ENCODE results near the gene ABCD4. TPM values are rescaled to one million over a fixed set of nuclear protein-coding genes. Genes with fewer than 3 reads are reported as not detected.

Gene ABCD4
- total RNA-seq, 2 experiments from 2014 or later, result 36.8 to 36.9 TPM

DNA sequence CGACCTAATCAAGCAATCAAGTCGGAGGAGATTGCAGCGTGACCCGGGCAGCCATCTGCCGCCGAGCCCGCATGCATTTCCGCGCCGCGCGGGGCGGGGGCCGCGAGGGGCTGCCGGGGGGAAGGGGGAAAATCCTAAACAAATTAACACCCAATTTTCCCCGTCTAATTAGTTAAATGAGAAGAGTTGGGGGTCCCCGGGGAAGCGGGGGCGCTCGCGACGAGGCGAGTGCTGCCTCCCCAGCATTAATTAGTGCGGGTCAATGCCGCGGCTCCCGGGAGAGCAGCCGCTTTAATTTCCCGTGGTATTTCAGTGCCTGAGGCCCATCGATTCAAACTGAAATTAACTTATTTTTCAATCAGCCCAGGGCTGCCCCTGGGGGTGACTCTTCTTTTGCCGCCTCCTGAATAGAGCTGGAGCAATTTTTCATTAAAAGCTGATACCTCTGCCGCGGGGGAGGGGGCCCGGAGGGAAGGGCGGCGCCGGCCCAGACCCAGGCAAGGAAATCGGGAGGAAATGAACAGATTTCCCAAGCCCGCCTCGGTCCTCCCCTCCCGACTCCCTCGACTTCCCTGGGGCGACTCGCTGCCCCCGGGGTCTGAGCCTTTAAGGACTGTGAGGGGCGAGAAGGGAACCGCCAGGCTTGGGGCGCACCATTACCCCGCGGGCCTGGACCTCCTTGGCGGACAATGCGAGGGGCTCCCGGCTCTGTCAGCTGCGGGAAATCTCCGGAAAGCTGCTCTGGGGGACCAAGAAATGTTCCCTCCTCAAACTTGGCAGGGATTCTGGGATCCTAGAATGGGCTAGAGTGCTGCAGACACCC lies 44.6 kb downstream of the ABCD4 start:
- Mint-ChIP-seq H3K27me3 (peaks cover 2% of the 10 kb centered on the region), H3K4me1 (peaks cover 8% of the 10 kb centered on the region), H3K9me3 (no peaks in the 10 kb centered on the region), H3K4me3 (peak overlapping the region; percentile 79), H3K36me3 (no peaks in the 10 kb centered on the region), H3K27ac (no peak overlapping the region)
- no peak for DNase-seq

DNA sequence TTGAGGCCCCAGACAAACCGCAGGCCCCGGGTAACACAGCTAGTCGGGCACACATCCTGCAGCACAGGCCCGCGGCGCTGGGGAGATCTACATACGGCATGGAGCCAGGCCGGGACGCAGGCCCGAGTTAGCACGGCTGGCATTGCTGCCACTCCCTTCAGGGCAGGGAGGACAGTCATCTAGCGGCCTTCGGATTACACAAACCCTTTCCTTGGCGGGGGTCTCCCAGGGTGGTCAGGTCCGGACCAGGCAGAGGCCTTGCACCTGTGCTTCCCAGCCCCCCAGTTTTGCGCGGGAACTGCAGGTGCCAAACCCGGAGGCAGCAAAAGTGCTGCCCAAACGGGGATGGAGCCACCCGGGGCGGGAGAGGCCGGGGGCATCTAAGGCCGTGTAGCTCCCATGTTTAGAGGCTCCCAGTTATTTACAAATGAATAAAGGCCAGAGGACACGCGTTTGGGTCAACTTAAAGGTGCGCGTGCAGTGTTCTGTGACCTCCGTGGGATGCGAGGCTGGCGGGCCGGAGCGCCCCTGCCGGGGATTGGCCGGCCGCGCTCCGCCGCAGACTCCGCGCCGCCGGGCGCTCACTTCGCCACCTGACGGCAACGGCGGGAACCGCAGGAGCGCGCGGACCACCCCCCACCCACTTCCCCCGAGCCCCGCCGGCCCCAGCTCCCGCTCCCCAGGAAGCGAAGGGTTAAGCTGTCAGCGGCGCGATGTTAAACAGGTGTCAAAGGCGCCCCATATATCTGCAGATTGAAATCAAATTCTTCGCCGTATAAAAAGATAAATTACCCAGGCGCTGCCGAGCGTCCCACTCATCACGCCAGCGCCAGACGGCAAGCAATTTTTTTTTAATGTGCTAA lies 45.4 kb downstream of the ABCD4 start:
- Mint-ChIP-seq H3K27me3 (peaks cover 5% of the 10 kb centered on the region), H3K27ac (no peak overlapping the region), H3K4me3 (peak overlapping the region; percentile 79), H3K36me3 (no peaks in the 10 kb centered on the region), H3K4me1 (peaks cover 8% of the 10 kb centered on the region), H3K9me3 (no peaks in the 10 kb centered on the region)
- DNase-seq, result peak; percentile 76

DNA sequence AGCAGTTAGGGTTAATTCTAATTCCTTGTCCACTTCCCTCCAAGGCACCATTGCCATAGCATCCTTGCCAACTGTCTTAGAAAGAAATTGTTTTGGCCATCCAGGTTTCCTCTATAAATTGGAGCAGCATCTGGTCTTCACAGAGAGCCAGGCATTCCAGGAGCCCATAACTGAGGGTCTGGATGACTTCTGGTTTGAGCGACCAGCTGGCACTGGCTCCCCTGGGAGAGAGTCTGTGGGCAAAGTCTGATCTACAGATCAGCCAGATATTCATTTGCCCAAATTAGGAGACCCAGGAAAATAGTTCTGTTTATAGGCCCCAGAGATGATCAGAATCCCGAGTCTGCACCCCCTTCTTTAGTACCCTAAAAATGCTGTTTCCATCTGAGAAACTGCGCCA lies 47.5 kb downstream of the ABCD4 start:
- no peaks in the 10 kb centered on the region for H3K36me3 Mint-ChIP-seq
- peaks cover 13% of the 10 kb centered on the region for H3K4me1 Mint-ChIP-seq
- no peak overlapping the region for H3K27ac Mint-ChIP-seq
- DNase-seq, result no peak
- H3K27me3 Mint-ChIP-seq, result peaks cover 11% of the 10 kb centered on the region
- no peak overlapping the region for H3K4me3 Mint-ChIP-seq
- no peaks in the 10 kb centered on the region for H3K9me3 Mint-ChIP-seq

DNA sequence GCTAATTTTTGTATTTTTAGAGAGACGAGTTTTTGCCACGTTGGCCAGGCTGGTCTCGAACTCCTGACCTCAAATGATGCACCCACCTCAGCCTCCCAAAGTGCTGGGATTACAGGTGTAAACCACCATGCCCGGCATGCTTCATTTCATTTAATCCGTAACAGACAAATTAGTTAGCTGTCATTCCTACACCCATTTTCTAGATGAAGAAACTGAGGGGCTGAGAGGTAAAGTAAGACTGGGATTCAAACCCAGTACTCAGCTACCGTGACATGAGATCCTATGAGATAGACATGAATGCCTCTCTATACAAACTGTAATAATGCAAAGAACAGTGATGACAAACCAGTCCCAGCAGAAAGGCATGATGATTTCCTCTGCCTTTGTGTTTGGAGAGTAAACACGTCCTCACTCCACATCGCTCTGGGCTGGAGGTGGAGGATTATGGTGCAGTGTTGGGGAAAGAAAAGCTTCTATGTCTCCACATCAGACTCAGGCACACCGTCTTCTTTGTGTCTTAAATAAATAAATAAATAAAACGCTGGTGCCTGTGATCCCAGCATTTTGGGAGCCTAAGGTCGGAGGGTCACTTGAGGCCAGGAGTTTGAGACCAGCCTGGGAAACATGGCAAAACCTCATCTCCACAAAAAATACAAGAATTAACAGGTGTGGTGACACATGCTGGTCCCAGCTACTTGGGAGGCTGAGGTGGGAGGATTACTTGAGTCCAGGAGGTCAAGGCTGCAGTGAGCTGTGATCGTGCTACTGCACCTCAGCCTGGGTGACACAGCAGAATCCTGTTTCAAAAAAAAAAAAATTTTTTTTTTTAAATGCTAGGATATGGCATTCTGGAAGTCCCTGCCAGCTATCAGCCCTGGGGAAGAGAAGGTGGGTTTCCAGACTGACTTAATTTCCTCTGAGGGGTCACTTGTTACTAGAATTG lies 53.0 kb downstream of the ABCD4 start:
- H3K36me3 Mint-ChIP-seq, result no peaks in the 10 kb centered on the region
- H3K9me3 Mint-ChIP-seq, result no peaks in the 10 kb centered on the region
- peaks cover 5% of the 10 kb centered on the region for H3K4me1 Mint-ChIP-seq
- H3K4me3 Mint-ChIP-seq, result no peak overlapping the region
- peaks cover 54% of the 10 kb centered on the region for H3K27me3 Mint-ChIP-seq
- no peak overlapping the region for H3K27ac Mint-ChIP-seq
- no peak for DNase-seq

DNA sequence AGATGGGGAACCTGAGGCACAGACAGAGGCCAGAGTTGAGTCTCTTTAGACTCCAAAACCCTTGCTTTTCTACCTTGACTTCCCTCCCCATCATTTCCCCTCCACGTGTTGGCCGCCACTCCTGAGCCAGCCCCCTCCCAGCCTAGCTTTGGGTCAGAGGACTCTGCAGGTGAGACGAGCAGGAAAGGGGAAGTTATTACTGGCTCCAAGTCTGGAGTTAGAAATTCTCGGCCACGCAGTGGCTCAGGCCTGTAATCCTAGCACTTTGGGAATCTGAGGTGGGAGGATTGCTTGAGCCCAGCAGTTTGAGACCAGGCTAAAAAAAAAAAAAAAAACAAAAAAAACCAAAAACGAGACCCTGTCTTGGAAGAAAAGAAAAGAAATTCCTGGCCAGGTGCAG lies 54.7 kb downstream of the ABCD4 start:
- H3K27ac Mint-ChIP-seq, result no peak overlapping the region
- DNase-seq, result no peak
- H3K4me1 Mint-ChIP-seq, result peaks cover 5% of the 10 kb centered on the region
- H3K4me3 Mint-ChIP-seq, result no peak overlapping the region
- no peaks in the 10 kb centered on the region for H3K9me3 Mint-ChIP-seq
- peaks cover 67% of the 10 kb centered on the region for H3K27me3 Mint-ChIP-seq
- no peaks in the 10 kb centered on the region for H3K36me3 Mint-ChIP-seq

DNA sequence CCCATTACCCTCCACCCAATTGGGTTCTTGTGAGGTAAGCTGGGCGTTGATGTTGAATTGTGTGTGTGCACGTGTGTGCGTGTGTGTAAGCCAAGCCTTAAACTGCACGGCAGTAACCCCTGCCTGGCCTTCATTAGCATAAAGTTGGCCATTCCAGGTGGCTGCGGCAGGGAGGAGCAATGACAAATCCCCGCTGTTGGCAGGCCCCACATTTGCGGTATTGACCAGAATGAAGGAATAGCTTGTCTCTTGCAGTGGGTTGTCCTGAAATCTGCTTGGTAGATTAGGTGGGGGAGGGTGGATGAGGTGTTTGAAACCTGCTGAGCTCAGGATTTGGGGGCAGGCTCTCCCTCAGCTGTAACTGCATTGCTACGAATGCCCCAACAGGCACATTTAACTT lies 56.2 kb downstream of the ABCD4 start:
- Mint-ChIP-seq H3K4me3 (no peak overlapping the region), H3K36me3 (no peaks in the 10 kb centered on the region), H3K9me3 (no peaks in the 10 kb centered on the region), H3K27ac (no peak overlapping the region), H3K27me3 (peaks cover 77% of the 10 kb centered on the region), H3K4me1 (peaks cover 9% of the 10 kb centered on the region)
- DNase-seq, result no peak

DNA sequence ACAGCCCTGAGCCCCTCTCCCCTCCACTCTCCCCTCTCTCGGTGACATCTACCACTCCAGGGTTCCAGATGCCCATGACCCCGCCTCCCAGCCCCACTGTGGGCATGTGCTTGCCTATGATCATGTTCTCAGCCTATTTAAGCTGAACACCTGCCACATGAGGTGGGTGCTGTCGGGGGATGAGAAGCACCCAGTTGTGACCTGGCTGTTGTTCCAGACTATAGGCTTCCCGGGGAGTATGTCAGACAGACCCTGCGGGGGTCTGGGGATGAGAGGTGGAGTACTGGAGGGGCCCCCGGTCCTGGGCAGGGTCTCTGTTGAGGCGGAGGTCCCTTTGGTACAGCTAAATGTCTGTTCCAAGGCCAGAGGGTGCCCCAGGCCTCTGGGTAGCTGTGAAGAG lies 57.4 kb downstream of the ABCD4 start:
- H3K4me3 Mint-ChIP-seq, result no peak overlapping the region
- H3K36me3 Mint-ChIP-seq, result no peaks in the 10 kb centered on the region
- H3K27me3 Mint-ChIP-seq, result peaks cover 87% of the 10 kb centered on the region

DNA sequence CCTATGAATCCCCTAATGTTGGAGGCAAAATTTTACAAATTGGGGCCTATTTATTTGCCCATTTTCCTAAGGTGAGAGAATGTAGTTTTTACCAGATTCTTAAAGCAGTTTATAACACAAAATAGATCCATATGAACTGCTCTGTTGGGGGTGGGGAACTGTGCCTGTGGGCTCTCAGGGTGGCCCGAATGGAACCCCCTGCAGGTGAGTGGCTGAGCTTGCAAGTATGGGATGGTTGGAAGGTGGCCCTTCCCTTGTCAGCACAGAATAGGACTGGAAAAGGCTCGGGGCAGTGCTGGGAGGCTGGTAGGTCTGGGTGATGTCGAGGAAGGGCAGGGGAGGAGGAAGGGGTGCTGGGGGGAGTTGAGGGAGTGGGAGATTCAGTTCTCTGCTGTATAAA lies 58.6 kb downstream of the ABCD4 start:
- peaks cover 9% of the 10 kb centered on the region for H3K4me1 Mint-ChIP-seq
- no peak overlapping the region for H3K4me3 Mint-ChIP-seq
- H3K27ac Mint-ChIP-seq, result no peak overlapping the region
- no peaks in the 10 kb centered on the region for H3K36me3 Mint-ChIP-seq
- peaks cover 86% of the 10 kb centered on the region for H3K27me3 Mint-ChIP-seq
- H3K9me3 Mint-ChIP-seq, result no peaks in the 10 kb centered on the region
- no peak for DNase-seq

More for the DNA sequence above, 57.4 kb downstream of the ABCD4 start:
- H3K9me3 Mint-ChIP-seq, result no peaks in the 10 kb centered on the region
- no peak for DNase-seq
- peaks cover 9% of the 10 kb centered on the region for H3K4me1 Mint-ChIP-seq
- H3K27ac Mint-ChIP-seq, result no peak overlapping the region

DNA sequence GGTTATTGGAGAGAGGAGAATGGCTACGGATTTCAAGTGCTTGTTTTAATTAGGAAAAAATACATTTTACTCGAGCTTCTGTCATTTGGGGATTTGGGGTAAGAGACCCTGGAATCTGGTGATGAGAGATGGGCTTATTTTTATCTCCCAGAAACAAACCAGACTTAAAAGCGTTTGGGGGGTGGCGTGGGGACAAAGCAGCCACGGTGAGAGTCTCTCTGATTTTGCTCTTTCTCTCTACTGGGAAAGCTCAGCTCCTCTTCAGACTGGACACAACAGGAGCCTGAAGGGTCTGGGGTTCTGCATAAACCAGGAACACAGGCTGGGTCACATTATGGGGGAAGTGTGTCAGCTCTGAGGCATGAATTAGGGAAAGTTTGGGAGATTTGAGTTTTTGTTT lies 59.7 kb downstream of the ABCD4 start:
- Mint-ChIP-seq H3K36me3 (no peaks in the 10 kb centered on the region), H3K4me3 (no peak overlapping the region), H3K27me3 (peaks cover 89% of the 10 kb centered on the region), H3K4me1 (peaks cover 9% of the 10 kb centered on the region), H3K27ac (no peak overlapping the region), H3K9me3 (no peaks in the 10 kb centered on the region)
- no peak for DNase-seq

DNA sequence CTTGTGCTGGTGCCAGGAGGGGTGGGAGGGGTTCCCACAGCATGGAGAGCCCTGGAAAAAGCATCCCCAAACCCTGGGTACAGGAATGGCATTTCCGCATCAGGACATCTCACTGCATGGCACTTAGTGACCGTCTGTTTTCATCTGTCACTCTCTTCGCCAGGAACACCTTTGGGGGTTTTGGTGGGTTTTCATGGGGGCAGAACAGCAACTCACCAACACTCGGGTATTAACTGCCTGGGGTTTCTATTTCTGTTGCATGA lies 60.0 kb downstream of the ABCD4 start:
- H3K4me3 Mint-ChIP-seq, result no peak overlapping the region
- H3K36me3 Mint-ChIP-seq, result no peaks in the 10 kb centered on the region
- no peak for DNase-seq
- peaks cover 92% of the 10 kb centered on the region for H3K27me3 Mint-ChIP-seq
- peaks cover 9% of the 10 kb centered on the region for H3K4me1 Mint-ChIP-seq
- H3K9me3 Mint-ChIP-seq, result no peaks in the 10 kb centered on the region
- no peak overlapping the region for H3K27ac Mint-ChIP-seq

DNA sequence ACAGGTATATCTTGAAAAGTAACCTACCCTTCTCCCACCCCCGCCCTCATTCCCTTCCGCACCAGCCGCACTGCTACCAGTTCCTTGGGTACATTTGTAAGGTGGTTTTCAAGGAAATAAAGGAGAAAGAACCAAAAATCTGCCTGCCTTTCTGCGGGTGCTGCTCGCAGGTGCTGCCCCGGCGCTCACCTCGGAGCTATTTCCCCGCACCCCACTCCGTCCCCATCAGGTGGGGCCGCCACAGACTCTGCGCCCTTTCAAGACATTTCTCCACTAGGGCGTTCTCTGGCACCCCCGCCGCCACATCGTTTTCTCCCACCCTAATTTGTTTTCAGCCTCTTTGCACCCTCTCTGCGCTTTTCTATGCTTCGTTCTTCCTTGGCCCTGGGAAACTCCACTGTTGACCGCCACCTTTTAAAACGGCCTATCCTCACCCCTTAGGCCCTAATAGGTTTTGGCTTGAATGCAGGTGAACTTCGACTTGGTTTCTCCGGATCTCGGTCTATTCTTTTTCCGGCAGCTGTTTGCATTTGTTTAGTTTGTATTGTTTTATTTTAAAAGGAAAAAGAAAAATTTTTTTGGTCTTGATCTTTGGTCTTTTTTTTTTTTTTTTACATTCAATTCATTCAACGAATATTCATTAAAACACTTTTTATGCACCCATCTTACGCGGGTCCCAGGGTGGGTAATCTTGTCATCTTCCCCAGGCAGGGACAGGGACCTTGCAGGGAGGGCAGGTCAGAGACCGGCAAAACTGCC lies 60.5 kb downstream of the ABCD4 start:
- Mint-ChIP-seq H3K27me3 (peaks cover 96% of the 10 kb centered on the region), H3K9me3 (no peaks in the 10 kb centered on the region), H3K27ac (no peak overlapping the region), H3K4me1 (peaks cover 9% of the 10 kb centered on the region), H3K36me3 (no peaks in the 10 kb centered on the region), H3K4me3 (no peak overlapping the region)
- DNase-seq, result no peak

DNA sequence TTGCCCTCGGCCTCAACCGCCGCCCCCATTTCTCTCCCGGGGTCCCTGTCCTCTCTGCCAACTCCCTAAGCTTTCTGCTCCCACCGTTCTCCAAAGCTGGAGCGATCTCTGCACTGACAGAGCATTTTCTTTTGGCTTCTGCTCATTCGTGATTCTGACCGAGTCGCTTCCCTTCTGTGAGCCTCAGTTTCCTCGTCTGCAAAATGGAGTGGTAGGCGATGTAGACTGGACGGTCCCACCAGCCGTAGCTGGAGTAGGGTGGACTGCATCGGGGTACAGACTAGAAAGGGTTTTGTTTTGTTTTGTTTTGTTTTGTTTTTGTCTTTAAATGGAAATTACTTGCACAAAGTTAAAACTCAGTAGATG lies 61.1 kb downstream of the ABCD4 start:
- DNase-seq, result no peak
- H3K27ac Mint-ChIP-seq, result no peak overlapping the region
- no peaks in the 10 kb centered on the region for H3K9me3 Mint-ChIP-seq
- no peaks in the 10 kb centered on the region for H3K36me3 Mint-ChIP-seq
- H3K4me3 Mint-ChIP-seq, result peak overlapping the region; percentile 29
- H3K4me1 Mint-ChIP-seq, result peaks cover 9% of the 10 kb centered on the region
- peaks cover 94% of the 10 kb centered on the region for H3K27me3 Mint-ChIP-seq

DNA sequence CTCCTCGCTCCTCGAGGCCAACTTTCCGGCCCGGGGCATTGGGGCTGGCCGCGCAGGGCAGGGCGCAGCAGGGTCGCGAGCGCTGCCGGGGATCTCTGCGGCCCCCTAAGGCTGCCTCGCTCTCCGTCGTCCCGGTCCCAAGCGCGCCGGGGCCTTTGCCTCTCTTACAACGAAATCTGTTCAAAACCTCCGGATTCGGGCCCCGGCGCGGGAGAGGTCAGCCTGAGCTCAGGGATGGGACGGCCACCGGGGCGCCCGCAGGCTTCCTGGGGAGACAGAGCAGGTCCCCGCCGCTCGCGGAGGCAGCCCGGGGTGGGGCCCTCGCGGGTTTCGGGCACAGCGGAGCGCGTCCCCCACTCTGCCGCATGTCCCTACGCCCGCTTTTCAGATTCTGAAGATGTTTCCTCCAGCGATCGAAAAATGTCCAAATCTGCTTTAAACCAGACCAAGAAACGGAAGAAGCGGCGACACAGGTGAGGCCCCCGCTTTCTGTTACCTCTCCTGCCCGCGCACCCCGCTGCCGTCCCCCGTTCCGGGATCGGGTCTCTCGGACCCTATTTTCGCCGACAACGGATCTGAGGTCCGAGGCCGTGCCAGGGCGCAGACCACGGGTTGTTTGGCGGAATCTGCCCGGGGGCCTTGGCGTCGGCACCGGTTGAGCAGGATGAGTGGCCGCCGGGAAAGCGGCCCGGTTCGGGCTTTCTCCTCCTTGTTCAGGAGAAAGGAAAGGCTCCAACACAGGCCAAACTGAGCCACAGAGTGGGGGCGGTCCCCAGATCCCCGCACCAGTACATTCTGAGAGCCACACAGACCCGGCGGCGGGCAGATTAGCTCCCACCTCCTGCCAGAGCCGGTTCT lies 61.7 kb downstream of the ABCD4 start:
- DNase-seq, result no peak
- Mint-ChIP-seq H3K4me1 (peaks cover 9% of the 10 kb centered on the region), H3K27me3 (peaks cover 94% of the 10 kb centered on the region), H3K27ac (no peak overlapping the region), H3K36me3 (no peaks in the 10 kb centered on the region), H3K4me3 (peak overlapping the region; percentile 40), H3K9me3 (no peaks in the 10 kb centered on the region)

All from activated naive CD8-positive, alpha-beta T cell treated with anti-CD3 and anti-CD28 coated beads for 36 hours (primary cell).